Naive thymus-derived CD8-positive, alpha-beta T cell (primary cell): ENCODE measurements around the gene PAPOLA. TPM values are rescaled to one million over a fixed set of nuclear protein-coding genes. Genes with fewer than 3 reads are reported as not detected.
A peak's percentile ranks its signal among the peaks of the same experiment; 100 is the strongest.

Experiments used
- ATAC-seq, 2 donors: fragments of 150-1000 bp; cut with Tn5 transposase in 1 of 2; sonication (Bioruptor Pico), chemical (Tn5 transposase) in 1 of 2; 1 replicate in 1 of 2; 2 replicates in 1 of 2; pipeline ENCODE4 v1.10.0; 2021; ENCODE audit warnings: mild to moderate bottlenecking in 2 of 2, moderate library complexity in 2 of 2
- POLR2A ChIA-PET: fragments of 350-600 bp; sonication (Branson Sonifier 250); formaldehyde crosslinking; loops from one replicate; lab custom pipeline; 2021; ENCODE audit warnings: antibody characterized with exemption; lab: Charles Lee
- DNase-seq, 10 donors: peaks; one replicate each; pipeline versions ENCODE4 v3.0.0 to v3.0.0-alpha.2; 2020 to 2022
- H3K27ac Mint-ChIP-seq, 10 donors: one replicate each; pipeline ENCODE4 v1.8.0; 2020 to 2022; ENCODE audit warnings: mild to moderate bottlenecking in 10 of 10, mixed read lengths in 10 of 10, moderate library complexity in 4 of 10, inconsistent platforms in 1 of 10
- H3K27me3 Mint-ChIP-seq, 5 donors: one replicate each; pipeline ENCODE4 v1.8.0; 2021 to 2022; ENCODE audit warnings: mixed read lengths in 5 of 5
- H3K36me3 Mint-ChIP-seq, 3 donors: one replicate each; pipeline ENCODE4 v1.8.0; 2020 to 2022; ENCODE audit warnings: mixed read lengths in 3 of 3, mild to moderate bottlenecking in 2 of 3, inconsistent platforms in 1 of 3
- H3K4me1 Mint-ChIP-seq, 4 donors: one replicate each; pipeline ENCODE4 v1.8.0; 2021 to 2022; ENCODE audit warnings: mixed read lengths in 4 of 4
- H3K4me3 Mint-ChIP-seq, 10 donors: one replicate each; pipeline ENCODE4 v1.8.0; 2020 to 2022; ENCODE audit warnings: mild to moderate bottlenecking in 10 of 10, mixed read lengths in 10 of 10, moderate library complexity in 6 of 10, inconsistent platforms in 1 of 10
- H3K9me3 Mint-ChIP-seq, 9 donors: one replicate each; pipeline ENCODE4 v1.8.0; 2020 to 2022; ENCODE audit warnings: mixed read lengths in 9 of 9, mild to moderate bottlenecking in 3 of 9, inconsistent platforms in 1 of 9, moderate library complexity in 1 of 9
- polyA plus RNA-seq, 3 donors: library from polyadenylated mRNA; unstranded; fragments of 300-500 nt; fragmentation: Illumina TruSeq; gene quantifications; one replicate each; pipeline ENCODE4 v1.2.3, GENCODE V29; 2021
- total RNA-seq, 8 experiments: library from RNA in 2 of 8; stranded (reverse) in 2 of 8; gene quantifications; one replicate each; pipeline ENCODE4 v1.2.3 and lab custom pipeline; 2021 to 2026

Gene PAPOLA
- total and polyA plus RNA-seq, 5 experiments from 2014 or later = 63.3 to 289 (median 79.4) TPM

GRCh38 chr14:96582995-96583394 is 80.8 kb downstream of the PAPOLA start:
- H3K9me3 Mint-ChIP-seq = no peaks in the 10 kb centered on the region
- DNase-seq (no peak), ATAC-seq (no peak)
- POLR2A ChIA-PET = no interaction called here
- no peak overlapping the region for H3K27ac Mint-ChIP-seq
- no peaks in the 10 kb centered on the region for H3K36me3 Mint-ChIP-seq
- peaks cover 2 to 6% (median 4%) of the 10 kb centered on the region in 4 donors for H3K4me1 Mint-ChIP-seq
- peaks cover 6 to 22% (median 7%) of the 10 kb centered on the region in 5 donors for H3K27me3 Mint-ChIP-seq
- H3K4me3 Mint-ChIP-seq = no peak overlapping the region

GRCh38 chr14:96583569-96584041 is 81.4 kb downstream of the PAPOLA start:
- POLR2A ChIA-PET = no interaction called here
- peaks cover under 1 to 6% (median 1%) of the 10 kb centered on the region in 4 donors for H3K4me1 Mint-ChIP-seq
- no peak overlapping the region for H3K4me3 Mint-ChIP-seq
- peaks cover 7 to 28% (median 13%) of the 10 kb centered on the region in 5 donors for H3K27me3 Mint-ChIP-seq
- H3K27ac Mint-ChIP-seq = no peak overlapping the region
- ATAC-seq (no peak), DNase-seq (no peak)
- no peaks in the 10 kb centered on the region for H3K9me3 Mint-ChIP-seq
- H3K36me3 Mint-ChIP-seq = no peaks in the 10 kb centered on the region

GRCh38 chr14:96584199-96584906 is 82.2 kb downstream of the PAPOLA start:
- no peak overlapping the region for H3K4me3 Mint-ChIP-seq
- peaks cover 10 to 34% (median 19%) of the 10 kb centered on the region in 5 donors for H3K27me3 Mint-ChIP-seq
- DNase-seq (peak in 1 of 10 donors; percentile 17), ATAC-seq (peak in 1 of 2 donors; percentile 52)
- no peaks in the 10 kb centered on the region for H3K36me3 Mint-ChIP-seq
- H3K4me1 Mint-ChIP-seq = peaks cover 2 to 6% (median 4%) of the 10 kb centered on the region in 4 donors
- POLR2A ChIA-PET = no interaction called here
- H3K9me3 Mint-ChIP-seq = no peaks in the 10 kb centered on the region
- peak overlapping the region in 1 of 10 donors; percentile 13 for H3K27ac Mint-ChIP-seq

GRCh38 chr14:96584907-96585671 is 82.9 kb downstream of the PAPOLA start:
- no peak overlapping the region for H3K27ac Mint-ChIP-seq
- POLR2A ChIA-PET = no interaction called here
- ATAC-seq = no peak

GRCh38 chr14:96585672-96586013 is 83.5 kb downstream of the PAPOLA start:
- Mint-ChIP-seq H3K4me3 (no peak overlapping the region), H3K27me3 (peaks cover 15 to 37% (median 19%) of the 10 kb centered on the region in 5 donors), H3K27ac (no peak overlapping the region), H3K36me3 (no peaks in the 10 kb centered on the region), H3K9me3 (no peaks in the 10 kb centered on the region), H3K4me1 (peaks cover 2 to 6% (median 5%) of the 10 kb centered on the region in 4 donors)
- DNase-seq (no peak), ATAC-seq (no peak)
- POLR2A ChIA-PET = no interaction called here

More at GRCh38 chr14:96584907-96585671, 82.9 kb downstream of the PAPOLA start:
- peaks cover 15 to 37% (median 19%) of the 10 kb centered on the region in 5 donors for H3K27me3 Mint-ChIP-seq
- H3K4me3 Mint-ChIP-seq = no peak overlapping the region
- H3K36me3 Mint-ChIP-seq = no peaks in the 10 kb centered on the region
- no peak for DNase-seq
- H3K9me3 Mint-ChIP-seq = no peaks in the 10 kb centered on the region
- peaks cover 2 to 6% (median 5%) of the 10 kb centered on the region in 4 donors for H3K4me1 Mint-ChIP-seq

GRCh38 chr14:96586056-96586455 is 83.9 kb downstream of the PAPOLA start:
- Mint-ChIP-seq H3K4me3 (no peak overlapping the region), H3K27ac (no peak overlapping the region), H3K4me1 (peaks cover 2 to 6% (median 5%) of the 10 kb centered on the region in 4 donors), H3K9me3 (no peaks in the 10 kb centered on the region), H3K27me3 (peaks cover 15 to 37% (median 19%) of the 10 kb centered on the region in 5 donors), H3K36me3 (no peaks in the 10 kb centered on the region)
- ATAC-seq (no peak), DNase-seq (no peak)
- POLR2A ChIA-PET = no interaction called here

GRCh38 chr14:96586921-96587822 is 85.0 kb downstream of the PAPOLA start:
- Mint-ChIP-seq H3K27ac (no peak overlapping the region), H3K36me3 (no peaks in the 10 kb centered on the region), H3K4me1 (peaks cover 0 to 9% (median 7%) of the 10 kb centered on the region in 4 donors), H3K9me3 (no peaks in the 10 kb centered on the region), H3K27me3 (peaks cover 15 to 40% (median 19%) of the 10 kb centered on the region in 5 donors), H3K4me3 (no peak overlapping the region)
- POLR2A ChIA-PET = no interaction called here
- DNase-seq (no peak), ATAC-seq (no peak)

- H3K9me3 Mint-ChIP-seq = no peaks in the 10 kb centered on the region
- POLR2A ChIA-PET = no interaction called here
- H3K4me1 Mint-ChIP-seq = peaks cover 2 to 13% (median 10%) of the 10 kb centered on the region in 4 donors
- no peak for DNase-seq
- H3K27ac Mint-ChIP-seq = peak overlapping the region in 1 of 10 donors; percentile 26
- no peak for ATAC-seq
- H3K27me3 Mint-ChIP-seq = peaks cover 15 to 42% (median 21%) of the 10 kb centered on the region in 5 donors
- no peaks in the 10 kb centered on the region for H3K36me3 Mint-ChIP-seq
- no peak overlapping the region for H3K4me3 Mint-ChIP-seq
Measured at GRCh38 chr14:96587823-96588385, 85.7 kb downstream of the PAPOLA start.

GRCh38 chr14:96588410-96589257 is 86.5 kb downstream of the PAPOLA start:
- Mint-ChIP-seq H3K36me3 (no peaks in the 10 kb centered on the region), H3K9me3 (no peaks in the 10 kb centered on the region), H3K27me3 (peaks cover 15 to 45% (median 26%) of the 10 kb centered on the region in 5 donors), H3K4me3 (peak overlapping the region in 4 of 10 donors; percentile 11 to 42 (median 28)), H3K4me1 (peaks cover 6 to 15% (median 13%) of the 10 kb centered on the region in 4 donors), H3K27ac (peak overlapping the region in 1 of 10 donors; percentile 40)
- POLR2A ChIA-PET = no interaction called here
- ATAC-seq (no peak), DNase-seq (no peak)

- Mint-ChIP-seq H3K4me1 (peaks cover 6 to 15% (median 11%) of the 10 kb centered on the region in 4 donors), H3K9me3 (no peaks in the 10 kb centered on the region), H3K4me3 (no peak overlapping the region), H3K27me3 (peaks cover 15 to 44% (median 26%) of the 10 kb centered on the region in 5 donors), H3K36me3 (no peaks in the 10 kb centered on the region), H3K27ac (no peak overlapping the region)
- POLR2A ChIA-PET = no interaction called here
- DNase-seq (no peak), ATAC-seq (no peak)
Measured at GRCh38 chr14:96589577-96589976, 87.4 kb downstream of the PAPOLA start.

GRCh38 chr14:96590190-96590864 is 88.1 kb downstream of the PAPOLA start:
- H3K9me3 Mint-ChIP-seq = no peaks in the 10 kb centered on the region
- no peak overlapping the region for H3K4me3 Mint-ChIP-seq
- peaks cover 15 to 40% (median 28%) of the 10 kb centered on the region in 5 donors for H3K27me3 Mint-ChIP-seq
- H3K36me3 Mint-ChIP-seq = no peaks in the 10 kb centered on the region
- no peak for DNase-seq
- peaks cover 6 to 15% (median 10%) of the 10 kb centered on the region in 4 donors for H3K4me1 Mint-ChIP-seq
- ATAC-seq = no peak
- no peak overlapping the region for H3K27ac Mint-ChIP-seq
- POLR2A ChIA-PET = no interaction called here
